Measurements from ENCODE around the gene FAM227B. TPM values are rescaled to one million over a fixed set of nuclear protein-coding genes. Genes with fewer than 3 reads are reported as not detected.

The FAM227B gene
- total and polyA plus RNA-seq, 2 of the 13 experiments (the other 11 are each of a cell fraction or from before 2014, with no cell fraction given): 1.9 to 2.6 TPM

DNA sequence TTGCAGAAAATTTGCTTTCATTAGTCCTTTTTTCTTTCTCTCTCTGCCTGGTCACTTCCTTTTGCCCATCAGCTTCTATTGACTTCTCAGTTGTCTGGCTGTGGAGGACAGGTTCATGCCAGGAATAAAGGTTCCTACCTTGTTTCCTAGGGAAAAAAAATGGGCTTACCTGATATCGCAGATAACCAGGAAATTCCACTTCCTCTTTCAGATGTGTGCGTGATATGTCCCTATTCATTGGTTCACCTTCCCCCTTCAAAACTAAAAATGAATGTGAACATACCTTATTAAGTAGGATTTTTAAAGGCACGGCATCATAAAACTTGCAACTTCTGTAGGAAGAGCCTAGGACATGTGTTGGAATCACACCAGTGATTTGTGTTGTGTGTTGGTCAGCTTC, 317.6 kb downstream of the FAM227B start (continued):
- TF ChIP-seq, protein P1, sequence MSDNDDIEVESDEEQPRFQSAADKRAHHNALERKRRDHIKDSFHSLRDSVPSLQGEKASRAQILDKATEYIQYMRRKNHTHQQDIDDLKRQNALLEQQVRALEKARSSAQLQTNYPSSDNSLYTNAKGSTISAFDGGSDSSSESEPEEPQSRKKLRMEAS (IDR thresholded peaks at IDR 0.05): no peak
- TF ChIP-seq, protein P2, sequence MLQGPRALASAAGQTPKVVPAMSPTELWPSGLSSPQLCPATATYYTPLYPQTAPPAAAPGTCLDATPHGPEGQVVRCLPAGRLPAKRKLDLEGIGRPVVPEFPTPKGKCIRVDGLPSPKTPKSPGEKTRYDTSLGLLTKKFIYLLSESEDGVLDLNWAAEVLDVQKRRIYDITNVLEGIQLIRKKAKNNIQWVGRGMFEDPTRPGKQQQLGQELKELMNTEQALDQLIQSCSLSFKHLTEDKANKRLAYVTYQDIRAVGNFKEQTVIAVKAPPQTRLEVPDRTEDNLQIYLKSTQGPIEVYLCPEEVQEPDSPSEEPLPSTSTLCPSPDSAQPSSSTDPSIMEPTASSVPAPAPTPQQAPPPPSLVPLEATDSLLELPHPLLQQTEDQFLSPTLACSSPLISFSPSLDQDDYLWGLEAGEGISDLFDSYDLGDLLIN (CRISPR knock-in tag; IDR thresholded peaks at IDR 0.05; ENCODE audit: borderline replicate concordance): no peak
- no peak for TF ChIP-seq ELF4 (CRISPR knock-in tag; IDR thresholded peaks at IDR 0.05; ENCODE audit: borderline replicate concordance)

DNA sequence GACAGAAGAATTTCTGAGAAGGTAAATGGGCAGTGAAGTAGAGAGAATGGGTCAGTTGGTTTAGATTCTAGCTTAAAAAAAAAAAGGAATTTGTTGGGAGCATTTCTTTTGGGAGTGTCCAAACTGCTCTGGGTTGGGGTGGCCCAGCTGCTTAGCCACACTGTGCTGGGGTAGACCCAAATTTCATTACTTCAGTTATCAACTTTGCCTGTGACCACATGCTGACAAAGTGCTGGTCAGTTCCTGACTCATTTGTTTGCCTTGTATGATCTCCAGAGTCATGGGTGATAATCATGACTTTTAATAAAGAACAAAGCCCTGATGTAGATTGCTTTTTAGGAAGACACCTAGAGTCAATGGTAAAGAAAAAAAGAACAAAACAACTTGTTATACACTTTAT, 319.1 kb downstream of the FAM227B start:
- no peak overlapping the region for H3K27ac ChIP-seq (ENCODE audit: extremely low read length, insufficient read depth, low read length)
- CTCF ChIA-PET (ENCODE audit: low intra/inter-chr PET ratio, low total read pairs): no interaction called here
- no peak overlapping the region for H2AFZ ChIP-seq (ENCODE audit: low read length)
- no peaks in the 10 kb centered on the region for H4K20me1 ChIP-seq (ENCODE audit: insufficient read depth, low read length)
- FAIRE-seq (no peak), ATAC-seq (no peak), DNase-seq (ENCODE audit: low spot score) (no peak)
- in situ Hi-C loops (cut with HindIII; ENCODE audit: extremely low pct_ligation_motif_present, low pct_unique_long_range_greater_than_20kb) (no loop called here), intact Hi-C loops (cut with micrococcal nuclease; ENCODE audit: unreplicated experiment) (no loop called here)
- H3K4me1 ChIP-seq (ENCODE audit: insufficient read depth, low read length): no peaks in the 10 kb centered on the region
- BruUV-seq (replicated peaks): no TSS peak
- H3K79me2 ChIP-seq (ENCODE audit: insufficient read depth, low read length): no peaks in the 10 kb centered on the region
- H3K9ac ChIP-seq (ENCODE audit: insufficient read depth, low read depth, low read length): no peak overlapping the region
- TF ChIP-seq, protein P3, sequence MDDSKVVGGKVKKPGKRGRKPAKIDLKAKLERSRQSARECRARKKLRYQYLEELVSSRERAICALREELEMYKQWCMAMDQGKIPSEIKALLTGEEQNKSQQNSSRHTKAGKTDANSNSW (CRISPR knock-in tag; IDR thresholded peaks at IDR 0.05; ENCODE audit: borderline replicate concordance): no peak
- TF ChIP-seq, protein P4, sequence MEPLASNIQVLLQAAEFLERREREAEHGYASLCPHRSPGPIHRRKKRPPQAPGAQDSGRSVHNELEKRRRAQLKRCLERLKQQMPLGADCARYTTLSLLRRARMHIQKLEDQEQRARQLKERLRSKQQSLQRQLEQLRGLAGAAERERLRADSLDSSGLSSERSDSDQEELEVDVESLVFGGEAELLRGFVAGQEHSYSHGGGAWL (CRISPR knock-in tag; IDR thresholded peaks at IDR 0.05): no peak
- TF ChIP-seq, protein P5, sequence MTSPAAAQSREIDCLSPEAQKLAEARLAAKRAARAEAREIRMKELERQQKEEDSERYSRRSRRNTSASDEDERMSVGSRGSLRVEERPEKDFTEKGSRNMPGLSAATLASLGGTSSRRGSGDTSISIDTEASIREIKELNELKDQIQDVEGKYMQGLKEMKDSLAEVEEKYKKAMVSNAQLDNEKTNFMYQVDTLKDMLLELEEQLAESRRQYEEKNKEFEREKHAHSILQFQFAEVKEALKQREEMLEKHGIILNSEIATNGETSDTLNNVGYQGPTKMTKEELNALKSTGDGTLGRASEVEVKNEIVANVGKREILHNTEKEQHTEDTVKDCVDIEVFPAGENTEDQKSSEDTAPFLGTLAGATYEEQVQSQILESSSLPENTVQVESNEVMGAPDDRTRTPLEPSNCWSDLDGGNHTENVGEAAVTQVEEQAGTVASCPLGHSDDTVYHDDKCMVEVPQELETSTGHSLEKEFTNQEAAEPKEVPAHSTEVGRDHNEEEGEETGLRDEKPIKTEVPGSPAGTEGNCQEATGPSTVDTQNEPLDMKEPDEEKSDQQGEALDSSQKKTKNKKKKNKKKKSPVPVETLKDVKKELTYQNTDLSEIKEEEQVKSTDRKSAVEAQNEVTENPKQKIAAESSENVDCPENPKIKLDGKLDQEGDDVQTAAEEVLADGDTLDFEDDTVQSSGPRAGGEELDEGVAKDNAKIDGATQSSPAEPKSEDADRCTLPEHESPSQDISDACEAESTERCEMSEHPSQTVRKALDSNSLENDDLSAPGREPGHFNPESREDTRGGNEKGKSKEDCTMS (CRISPR knock-in tag; conservative IDR thresholded peaks at IDR 0.05): no peak
- no peak for TF ChIP-seq MTA1 (CRISPR knock-in tag; IDR thresholded peaks at IDR 0.05; ENCODE audit: borderline replicate concordance)
- no peak for TF ChIP-seq NPAS2 (CRISPR knock-in tag; IDR thresholded peaks at IDR 0.05; ENCODE audit: borderline replicate concordance)
- no peak for TF ChIP-seq MTF1 (CRISPR knock-in tag; IDR thresholded peaks at IDR 0.05)
- TF ChIP-seq SMARCC2 (IDR thresholded peaks at IDR 0.05): no peak
- no peak for TF ChIP-seq GABPB1 (CRISPR knock-in tag; IDR thresholded peaks at IDR 0.05)
- TF ChIP-seq AGO1 (IDR thresholded peaks at IDR 0.05; ENCODE audit: low read depth, low read length, poor library complexity, severe bottlenecking): no peak
- no peak for TF ChIP-seq ZSCAN31 (CRISPR knock-in tag; IDR thresholded peaks at IDR 0.05; ENCODE audit: low read depth)
- H3K36me3 ChIP-seq (replicated peaks in 1 of 2; ENCODE audit: control insufficient read depth in 1 of 2, insufficient read depth in 2 of 2, low read length in 2 of 2): peaks cover 3 to 6% of the 10 kb centered on the region in 2 experiments
- no peaks in the 10 kb centered on the region for H3K27me3 ChIP-seq (ENCODE audit: control insufficient read depth in 1 of 2, insufficient read depth in 2 of 2, low read length in 2 of 2)
- H3K9me3 ChIP-seq (ENCODE audit: low read length): no peaks in the 10 kb centered on the region
- no peak overlapping the region for H3K4me3 ChIP-seq (replicated peaks in 1 of 3; ENCODE audit: insufficient read depth in 1 of 3, low read depth in 2 of 3, low read length in 3 of 3)
- H3K4me2 ChIP-seq (ENCODE audit: low read depth, low read length): no peak overlapping the region
- POLR2A ChIA-PET: no interaction called here

Measured in HepG2 (cell line).